GM19099 (cell line): ENCODE data around the gene FTCDNL1.

Experiments
- POLR2A ChIP-seq: IDR thresholded peaks from 3 replicates; pipeline ENCODE4 v1.6.1; 2011; ENCODE audit warnings: low read depth; ENCODE audit not compliant: insufficient read length; ENCODE audit errors: extremely low read depth

FTCDNL1 gene

GRCh38 chr2:199812493-199812892, 38.5 kb downstream of the FTCDNL1 start:
- TF ChIP-seq POLR2A = no peak

GRCh38 chr2:199811346-199811745, 39.6 kb downstream of the FTCDNL1 start:
- TF ChIP-seq POLR2A = no peak

GRCh38 chr2:199810422-199811171, 40.4 kb downstream of the FTCDNL1 start:
- TF ChIP-seq POLR2A = no peak

- TF ChIP-seq POLR2A = no peak
Observed at GRCh38 chr2:199807966-199808365, 43.0 kb downstream of the FTCDNL1 start.

- no peak for TF ChIP-seq POLR2A
Observed at GRCh38 chr2:199806179-199806578, 44.8 kb downstream of the FTCDNL1 start.

GRCh38 chr2:199804831-199805230, 46.2 kb downstream of the FTCDNL1 start:
- no peak for TF ChIP-seq POLR2A

- no peak for TF ChIP-seq POLR2A
Observed at GRCh38 chr2:199798831-199799580, 52.0 kb downstream of the FTCDNL1 start.

GRCh38 chr2:199797431-199798403, 53.3 kb downstream of the FTCDNL1 start:
- no peak for TF ChIP-seq POLR2A

- TF ChIP-seq POLR2A = no peak
Observed at GRCh38 chr2:199792381-199792780, 58.6 kb downstream of the FTCDNL1 start.

- no peak for TF ChIP-seq POLR2A
Observed at GRCh38 chr2:199791326-199791725, 59.7 kb downstream of the FTCDNL1 start.

GRCh38 chr2:199784512-199784911, 66.5 kb downstream of the FTCDNL1 start:
- no peak for TF ChIP-seq POLR2A

GRCh38 chr2:199779589-199779988, 71.4 kb downstream of the FTCDNL1 start:
- no peak for TF ChIP-seq POLR2A

GRCh38 chr2:199778655-199779054, 72.3 kb downstream of the FTCDNL1 start:
- no peak for TF ChIP-seq POLR2A

- TF ChIP-seq POLR2A = no peak
Observed at GRCh38 chr2:199777916-199778315, 73.1 kb downstream of the FTCDNL1 start.

- no peak for TF ChIP-seq POLR2A
Observed at GRCh38 chr2:199777315-199777714, 73.7 kb downstream of the FTCDNL1 start.

- TF ChIP-seq POLR2A = no peak
Observed at GRCh38 chr2:199775267-199775666, 75.7 kb downstream of the FTCDNL1 start.
